Activated CD8-positive, alpha-beta memory T cell treated with anti-CD3 and anti-CD28 coated beads for 4 hours (primary cell): ENCODE data around the gene CAMSAP2.

ENCODE experiments used
- DNase-seq, 2 donors: peaks; one replicate each; pipeline ENCODE4 v3.0.0-alpha.2; 2020; ENCODE audit warnings: low read depth in 2 of 2

The CAMSAP2 gene

DNA sequence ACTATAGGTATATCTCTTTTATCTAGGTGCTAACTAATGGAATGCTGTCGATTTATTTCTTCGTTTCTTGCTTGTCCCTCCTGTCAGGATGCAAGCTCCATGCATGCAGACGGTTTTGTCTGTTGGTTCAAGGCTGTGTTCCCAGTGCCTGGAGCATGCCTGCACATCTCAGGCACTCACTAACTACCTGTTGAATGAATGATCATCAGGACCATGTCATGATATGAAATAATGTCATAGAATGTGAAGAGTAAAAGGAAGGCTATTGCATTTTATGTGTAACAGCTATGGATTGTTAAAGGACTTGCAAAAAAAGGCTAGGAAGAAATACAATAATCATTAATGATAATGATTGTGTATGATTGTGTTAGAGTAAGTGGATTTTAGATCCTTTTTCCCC is 138.3 kb downstream of the CAMSAP2 start:
- no peak for DNase-seq

DNA sequence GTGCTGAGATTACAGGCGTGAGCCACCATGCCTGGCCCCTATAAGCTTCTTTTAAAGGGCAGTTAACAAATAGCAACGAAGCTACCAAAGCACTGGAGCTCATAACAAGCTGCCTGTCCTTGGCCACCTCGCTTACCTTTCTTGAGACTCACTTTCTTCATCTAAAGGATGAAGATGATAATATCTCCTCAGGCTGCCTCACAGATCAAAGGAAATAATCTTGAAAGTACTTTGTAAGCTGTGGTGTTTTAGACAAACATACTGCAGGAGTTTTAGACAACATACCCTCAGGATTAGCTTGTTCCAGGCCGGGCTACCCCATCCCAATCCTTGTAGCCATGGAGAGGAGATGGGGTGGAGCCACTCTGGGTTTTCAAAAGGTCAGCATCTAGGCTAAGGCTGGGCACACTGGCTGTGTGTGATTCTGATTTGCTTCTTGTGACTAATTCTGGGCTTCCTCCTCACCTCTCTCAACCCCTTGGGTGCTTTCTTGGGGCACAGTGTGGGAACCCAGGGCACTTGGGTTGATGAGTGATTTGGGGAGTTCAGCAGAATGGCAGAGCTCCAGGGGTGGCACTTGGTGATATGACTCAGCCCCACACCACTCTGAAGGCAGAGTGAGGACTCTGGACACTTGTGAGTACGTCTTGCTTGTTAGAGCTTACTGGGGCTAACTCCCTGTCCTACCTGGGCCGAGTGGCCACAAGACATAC is 139.3 kb downstream of the CAMSAP2 start:
- peak in 1 of 2 donors; percentile 15 for DNase-seq

DNA sequence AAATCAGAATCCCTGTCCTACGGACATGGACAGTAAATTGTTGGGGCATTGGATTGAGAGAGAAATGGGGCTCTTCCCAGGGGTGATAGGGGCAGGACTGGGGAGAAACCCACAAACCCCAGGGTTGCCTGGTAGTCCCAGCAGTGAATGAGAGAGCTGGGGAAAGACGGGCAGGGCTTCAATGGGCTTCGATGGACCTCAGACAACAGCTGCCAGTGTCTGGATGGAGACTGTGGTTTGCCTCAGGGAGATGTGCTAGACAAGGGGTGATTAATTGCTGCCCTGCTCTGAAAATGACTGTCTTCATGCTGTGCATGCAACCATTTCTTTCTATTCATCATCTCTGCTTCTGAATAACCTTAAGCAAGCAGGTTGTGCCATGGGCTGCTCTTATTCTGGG is 141.5 kb downstream of the CAMSAP2 start:
- DNase-seq: no peak

DNA sequence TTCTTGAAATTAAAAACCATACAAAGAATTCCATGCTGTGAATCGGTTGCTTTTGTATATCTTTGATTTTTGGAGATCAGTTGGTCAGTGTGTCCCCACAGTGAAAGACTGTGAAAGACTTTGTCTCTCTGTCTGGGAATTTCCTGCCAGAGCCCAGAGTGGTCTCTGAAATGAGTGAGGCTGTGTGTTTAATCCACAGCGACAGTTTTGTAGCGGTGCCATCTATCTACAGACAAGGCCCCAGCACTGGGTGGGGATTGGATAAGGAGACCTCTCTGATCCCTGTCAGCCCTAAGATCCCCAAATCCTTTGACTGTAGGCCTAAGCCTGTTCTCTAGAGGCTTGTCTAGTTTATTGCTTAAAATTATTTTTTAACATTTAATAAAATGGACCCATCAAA is 144.4 kb downstream of the CAMSAP2 start:
- DNase-seq: no peak

DNA sequence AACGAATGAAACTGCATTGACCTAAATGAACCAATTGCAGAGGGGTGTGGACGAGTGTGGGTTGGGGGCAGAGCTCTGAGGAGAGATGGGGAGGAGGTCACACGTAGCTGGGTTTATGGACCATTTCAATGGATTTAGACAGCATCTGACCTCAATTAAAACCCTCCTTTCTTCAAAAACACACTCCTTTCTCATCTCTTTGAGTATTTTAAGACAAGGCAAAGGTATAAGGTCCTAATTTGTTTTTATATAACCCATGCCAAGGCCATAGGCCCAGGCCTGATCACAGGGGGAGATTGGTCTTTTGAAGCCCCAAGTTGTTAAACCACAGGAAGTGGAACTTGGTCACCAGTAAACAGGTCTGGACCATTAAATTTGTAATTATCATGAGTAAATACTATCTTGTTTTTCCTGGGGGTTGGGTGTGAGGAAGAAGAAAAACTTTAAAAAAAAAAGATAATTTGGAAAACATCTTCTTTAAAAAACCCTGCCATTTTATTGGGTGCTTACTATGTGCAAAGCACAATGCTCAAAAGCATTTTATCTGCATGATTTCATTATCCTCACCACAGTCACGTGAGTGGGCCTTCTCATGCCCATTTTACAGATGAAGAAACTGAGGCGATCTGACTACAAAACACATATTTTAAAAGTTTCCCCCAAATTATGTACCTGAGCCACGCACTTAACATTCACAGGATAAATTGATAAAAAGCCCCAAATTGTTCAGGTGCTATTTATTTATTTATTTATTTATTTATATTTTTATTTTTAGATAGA is 147.1 kb downstream of the CAMSAP2 start:
- DNase-seq: no peak

DNA sequence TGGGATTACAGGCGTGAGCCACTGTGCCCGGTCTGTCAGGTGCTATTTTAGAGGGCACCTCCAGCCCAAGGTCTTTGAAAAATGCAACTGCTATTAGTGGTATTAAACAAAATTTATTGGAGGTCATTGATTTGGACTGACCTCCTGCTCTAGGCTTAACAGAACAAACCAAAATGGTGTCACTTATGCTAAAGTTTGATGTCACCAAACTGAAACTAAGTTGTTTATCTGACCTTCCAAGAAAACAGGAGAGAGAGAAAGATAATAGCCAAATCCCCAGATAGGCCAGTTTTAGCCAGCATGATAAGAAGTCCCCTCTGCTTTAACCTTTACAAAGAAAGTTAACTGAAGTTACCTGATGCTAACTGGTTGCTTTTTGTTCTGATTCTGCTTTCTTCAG is 147.9 kb downstream of the CAMSAP2 start:
- DNase-seq: no peak

DNA sequence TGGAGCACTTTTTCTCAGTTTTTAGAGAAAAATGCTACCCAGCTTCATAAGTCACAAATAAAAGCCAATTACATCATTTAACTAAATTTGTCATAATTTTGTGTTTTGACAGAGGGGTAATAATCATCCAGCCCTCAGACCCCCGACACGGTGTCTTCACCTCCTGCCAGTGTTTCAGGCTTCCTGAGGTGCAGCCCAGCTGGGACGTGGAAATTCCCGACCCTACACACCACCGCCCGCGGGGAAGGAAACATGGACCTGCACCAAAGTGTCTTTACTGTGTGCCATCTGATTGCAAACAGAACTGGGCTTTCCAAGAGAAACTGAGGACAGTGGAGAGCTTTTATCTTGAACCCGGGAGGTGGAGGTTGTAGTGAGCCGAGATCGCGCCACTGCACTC is 148.3 kb downstream of the CAMSAP2 start:
- DNase-seq: no peak

DNA sequence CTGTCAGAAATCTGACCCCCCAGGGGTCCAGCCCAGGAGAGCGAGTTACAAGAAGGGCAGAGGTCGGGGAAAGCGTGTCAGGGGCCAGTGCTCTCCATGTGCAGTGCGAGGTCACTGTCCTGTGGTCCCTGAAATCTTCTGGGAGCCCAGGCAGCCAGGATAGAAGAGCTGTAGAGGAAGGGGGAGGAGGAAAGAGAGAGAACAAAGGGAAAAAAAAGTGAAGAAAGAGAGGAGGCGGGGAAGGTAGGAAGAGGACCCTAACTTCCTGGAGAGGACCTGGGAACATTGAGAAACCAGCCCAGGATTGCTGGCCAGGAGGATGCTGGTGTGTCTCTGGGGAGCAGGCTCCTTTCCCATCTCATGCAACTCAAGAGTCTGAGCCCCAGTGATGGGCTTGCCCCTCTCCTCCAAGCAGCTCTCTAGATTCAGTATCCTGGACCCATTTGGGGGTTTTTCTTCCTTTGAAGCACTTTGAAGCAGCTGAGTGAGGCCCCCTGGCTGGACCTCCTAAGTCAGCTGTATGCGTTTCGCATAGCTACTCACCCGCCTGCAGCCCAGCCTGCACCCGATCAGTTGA is 149.2 kb downstream of the CAMSAP2 start:
- no peak for DNase-seq

DNA sequence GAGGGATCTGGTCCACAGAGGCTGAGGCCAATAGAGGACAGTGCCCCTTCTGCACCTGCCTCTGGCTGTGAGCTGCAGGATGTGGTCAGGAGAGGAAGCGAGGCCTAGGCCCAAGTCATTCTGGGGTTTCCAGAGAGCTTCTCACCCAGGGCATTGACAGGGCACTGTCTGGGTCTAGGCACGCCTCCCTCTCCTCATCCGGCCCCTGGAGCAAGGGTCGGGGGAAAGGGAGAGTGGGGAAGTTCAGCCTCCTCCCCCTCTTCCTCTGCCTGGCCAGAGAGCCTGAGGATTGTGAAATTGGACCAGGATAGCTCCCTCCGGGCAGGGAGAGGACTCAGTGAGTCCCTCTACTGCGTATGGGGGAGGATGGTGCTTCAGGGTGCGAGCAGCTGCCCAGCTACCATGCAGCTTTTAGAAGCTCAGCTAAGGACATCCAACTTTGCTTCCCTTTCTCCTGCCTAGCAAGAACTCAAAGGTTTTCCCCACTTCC is 149.7 kb downstream of the CAMSAP2 start:
- DNase-seq: peak; percentile 32 to 38

DNA sequence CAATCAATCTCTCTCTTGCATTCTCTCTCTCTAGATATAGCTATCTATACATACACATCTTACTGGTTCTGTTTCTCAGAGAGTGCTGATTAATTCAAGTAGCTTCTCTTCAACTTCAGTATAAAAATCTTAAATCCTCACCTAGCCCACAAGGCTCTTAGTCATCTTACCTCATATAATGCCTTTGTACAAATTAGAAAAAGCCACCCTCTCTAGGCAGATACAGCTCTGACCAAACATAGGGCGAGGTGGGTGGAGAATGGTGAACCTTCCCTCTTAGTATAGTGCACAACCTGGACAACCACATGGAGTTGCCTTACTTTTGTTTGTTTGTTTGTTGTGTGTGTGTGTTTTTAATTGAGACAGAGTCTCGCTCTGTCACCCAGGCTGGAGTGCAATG is 150.9 kb downstream of the CAMSAP2 start:
- no peak for DNase-seq

DNA sequence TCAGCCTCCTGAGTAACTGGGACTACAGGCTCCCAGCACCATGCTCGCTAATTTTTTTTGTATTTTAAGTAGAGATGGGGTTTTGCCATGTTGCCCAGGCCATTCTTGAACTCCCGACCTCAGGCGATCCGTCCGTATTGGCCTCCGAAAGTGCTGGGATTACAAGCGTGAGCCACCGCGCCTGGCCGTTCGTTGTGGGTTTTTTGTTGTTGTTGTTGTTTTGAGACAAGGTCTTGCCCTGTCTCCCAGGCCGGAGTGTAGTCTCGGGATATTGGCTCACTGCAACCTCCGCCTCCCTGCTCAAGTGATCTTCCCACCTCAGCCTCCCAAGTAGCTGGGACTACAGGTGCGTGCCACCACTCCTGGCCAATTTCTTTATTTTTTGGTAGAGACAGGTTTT is 151.3 kb downstream of the CAMSAP2 start:
- DNase-seq: no peak

DNA sequence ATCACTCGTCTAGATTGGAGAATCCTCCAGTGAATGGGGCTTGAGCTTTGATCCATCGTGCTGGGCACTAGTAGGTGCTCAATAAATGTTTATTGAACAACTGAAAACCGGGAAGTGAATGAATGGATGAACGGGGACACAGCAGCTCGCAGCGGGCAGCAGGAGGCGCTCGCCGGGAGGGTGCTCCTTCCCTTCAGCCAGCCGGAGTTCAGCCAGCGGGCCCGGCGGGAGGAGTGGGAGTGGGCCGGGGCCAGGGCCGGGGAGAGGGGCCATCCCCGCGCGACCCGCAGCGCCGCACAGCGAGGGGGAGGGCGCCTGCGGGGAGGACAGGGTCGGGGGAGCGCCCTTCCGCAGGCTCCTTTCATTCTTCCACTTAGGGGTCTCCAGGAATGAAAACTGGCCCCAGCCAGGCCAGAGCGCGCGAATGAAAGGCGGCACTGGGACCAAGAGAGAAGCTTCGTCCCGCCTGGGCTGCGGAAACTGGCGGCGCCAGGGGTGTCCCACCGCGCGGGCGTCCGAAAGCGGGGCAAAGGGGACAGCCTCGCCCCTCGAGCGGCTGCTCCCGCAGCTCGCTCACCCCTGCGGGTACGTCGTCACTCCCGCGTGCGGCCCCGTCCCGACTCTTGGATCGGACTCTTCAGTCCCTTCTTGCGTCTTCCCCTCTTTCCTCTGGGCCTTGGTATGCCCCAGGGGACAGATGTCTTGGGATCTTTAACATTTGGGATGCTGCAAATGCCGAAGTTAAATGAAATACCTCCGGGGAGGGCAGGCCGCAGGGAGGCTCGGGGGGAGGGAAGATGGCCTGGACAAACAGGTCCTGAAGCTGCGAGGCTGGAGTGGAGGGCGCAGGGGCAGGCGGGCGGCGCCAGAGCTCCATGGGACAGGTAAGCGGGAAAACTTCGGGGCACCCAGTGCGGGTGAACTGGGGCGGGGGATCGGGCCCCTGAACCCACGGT is 152.4 kb downstream of the CAMSAP2 start:
- no peak for DNase-seq

DNA sequence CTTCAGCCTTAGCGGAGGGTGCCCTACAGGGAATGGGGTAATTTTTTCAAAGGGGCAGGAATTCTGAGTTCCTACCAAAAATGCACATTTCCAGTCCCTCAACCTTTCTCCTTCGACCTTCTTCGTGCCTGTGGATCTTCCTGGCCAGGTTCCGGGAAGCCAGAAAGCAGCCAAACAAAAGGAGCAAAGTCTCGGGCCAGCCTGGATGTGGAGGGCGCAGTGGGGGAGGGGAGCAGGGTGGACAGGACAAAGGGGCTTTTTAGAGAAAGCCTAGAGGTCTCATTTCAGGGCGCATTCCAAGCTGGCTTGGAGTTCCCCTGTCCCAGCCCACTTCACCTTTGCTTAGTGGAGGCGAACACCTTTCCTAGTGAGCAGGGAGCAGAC is 153.1 kb downstream of the CAMSAP2 start:
- no peak for DNase-seq

DNA sequence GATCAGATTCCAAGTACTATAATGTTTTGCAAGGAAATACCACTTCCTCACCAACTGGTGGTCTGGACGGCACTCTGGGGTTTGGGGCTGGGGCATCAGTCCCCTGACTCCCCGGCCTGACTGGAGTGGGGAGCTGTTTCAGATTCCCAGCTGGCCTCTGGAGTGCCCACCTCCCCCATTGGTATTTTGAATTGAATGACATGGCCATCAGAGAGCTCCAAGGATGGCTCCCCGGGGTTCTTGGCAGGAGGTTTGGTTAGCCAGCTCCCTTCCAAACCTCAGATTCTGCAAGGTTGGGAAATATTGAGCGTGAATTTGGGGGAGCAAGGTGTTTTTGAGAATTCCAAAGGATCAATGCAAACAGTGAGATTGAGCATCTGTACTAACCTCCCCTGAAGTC is 153.9 kb downstream of the CAMSAP2 start:
- no peak for DNase-seq

DNA sequence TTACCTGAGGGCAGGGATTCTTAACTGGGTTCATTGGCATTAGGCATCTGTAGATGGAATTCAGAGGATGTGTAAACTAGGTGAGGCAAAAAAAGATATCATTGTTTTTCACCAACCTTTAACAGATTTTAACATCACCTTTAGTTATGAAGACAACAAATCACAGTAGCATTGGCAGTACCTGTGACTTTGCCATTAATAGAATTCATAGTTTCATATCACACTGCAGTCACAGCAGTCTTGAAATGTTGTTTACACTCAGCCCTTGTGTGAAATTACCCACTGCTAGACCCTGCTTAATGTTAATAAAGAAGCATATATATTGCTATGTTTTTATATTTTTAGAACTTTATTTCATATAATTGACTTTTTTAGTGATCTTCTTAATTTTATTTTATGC is 154.3 kb downstream of the CAMSAP2 start:
- DNase-seq: no peak

DNA sequence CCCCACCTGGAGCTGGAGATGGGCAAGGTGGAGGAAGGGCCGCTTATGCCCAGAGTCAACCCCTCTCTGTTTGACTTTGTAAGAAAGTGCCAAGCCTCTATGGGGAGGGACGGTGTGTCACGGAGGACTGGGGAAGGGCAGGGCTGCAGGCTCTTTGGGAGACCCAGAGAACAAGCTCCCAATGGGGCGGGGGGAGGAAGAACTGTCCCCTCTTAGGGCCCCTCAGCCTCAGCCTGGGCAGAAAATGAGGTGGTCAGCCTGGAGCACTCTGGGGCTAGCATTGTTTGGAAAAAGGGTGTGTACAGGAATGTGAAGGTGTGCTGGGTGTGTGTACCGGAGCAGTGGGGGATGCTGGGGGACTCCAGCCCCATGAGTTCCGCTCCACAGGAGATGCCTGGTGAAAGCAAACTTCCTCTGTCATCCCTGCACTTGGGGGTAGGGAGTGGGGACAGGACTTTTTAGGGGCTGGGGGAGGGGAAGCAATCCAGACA is 154.8 kb downstream of the CAMSAP2 start:
- DNase-seq: no peak

DNA sequence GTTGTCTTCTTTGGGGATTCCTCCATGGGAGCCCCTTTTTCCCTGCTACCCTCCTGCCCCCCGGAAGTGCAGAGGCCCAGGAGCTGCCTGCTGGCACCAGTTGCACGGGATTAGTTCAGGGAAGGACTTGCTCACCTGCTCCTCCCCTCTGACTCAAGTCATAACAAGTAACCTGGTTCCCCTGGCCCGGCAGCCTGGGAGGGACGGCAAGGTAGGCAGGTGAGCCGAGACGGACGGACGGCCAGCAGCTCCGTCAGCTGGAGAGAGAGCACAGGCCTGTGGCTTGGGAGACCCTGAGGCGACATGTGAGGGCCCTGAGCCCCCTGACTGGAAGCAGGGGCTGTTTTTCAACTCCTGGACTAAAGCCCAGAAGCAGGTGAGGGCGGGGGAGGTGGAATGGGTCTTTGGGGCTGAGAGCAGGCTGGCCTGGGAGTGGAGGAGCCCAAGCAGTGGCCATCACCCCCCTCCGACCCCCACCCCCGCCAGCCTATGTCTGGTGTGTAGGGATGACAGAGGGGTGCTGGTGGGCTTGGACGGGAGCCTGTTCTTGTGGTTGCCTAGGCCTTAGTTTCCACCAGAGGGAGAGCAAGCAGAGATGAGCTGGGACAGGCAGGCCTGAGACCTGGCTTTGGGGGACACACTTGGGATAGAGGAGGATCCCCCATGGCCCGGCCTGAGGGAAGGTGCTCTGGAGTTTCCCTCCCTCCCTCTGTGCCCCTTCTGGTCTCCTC is 156.2 kb downstream of the CAMSAP2 start, which contains the start of gene INAVA:
TSS of gene INAVA (plus strand) at position 189 of the 731 bp plus-strand sequence. CDS start 3,501 bp downstream, outside the sequence.
- no peak for DNase-seq

DNA sequence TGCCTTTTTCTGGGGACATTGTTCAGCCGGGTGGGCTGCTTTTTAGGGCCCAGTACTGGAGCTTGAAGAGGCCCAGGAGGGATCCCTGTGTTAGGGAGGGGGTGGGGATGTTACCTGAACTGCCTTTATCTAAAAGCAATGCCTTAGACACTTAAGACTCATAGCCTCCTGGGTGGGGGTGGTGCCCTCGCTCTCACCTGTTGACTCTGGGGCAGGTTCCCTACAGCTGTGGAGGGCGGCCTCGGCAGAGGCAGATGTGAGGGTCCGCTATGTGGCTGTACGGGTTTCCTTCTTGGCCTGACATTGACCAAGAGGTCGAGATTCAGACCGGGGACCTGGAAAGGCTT is 156.7 kb downstream of the CAMSAP2 start:
- no peak for DNase-seq

DNA sequence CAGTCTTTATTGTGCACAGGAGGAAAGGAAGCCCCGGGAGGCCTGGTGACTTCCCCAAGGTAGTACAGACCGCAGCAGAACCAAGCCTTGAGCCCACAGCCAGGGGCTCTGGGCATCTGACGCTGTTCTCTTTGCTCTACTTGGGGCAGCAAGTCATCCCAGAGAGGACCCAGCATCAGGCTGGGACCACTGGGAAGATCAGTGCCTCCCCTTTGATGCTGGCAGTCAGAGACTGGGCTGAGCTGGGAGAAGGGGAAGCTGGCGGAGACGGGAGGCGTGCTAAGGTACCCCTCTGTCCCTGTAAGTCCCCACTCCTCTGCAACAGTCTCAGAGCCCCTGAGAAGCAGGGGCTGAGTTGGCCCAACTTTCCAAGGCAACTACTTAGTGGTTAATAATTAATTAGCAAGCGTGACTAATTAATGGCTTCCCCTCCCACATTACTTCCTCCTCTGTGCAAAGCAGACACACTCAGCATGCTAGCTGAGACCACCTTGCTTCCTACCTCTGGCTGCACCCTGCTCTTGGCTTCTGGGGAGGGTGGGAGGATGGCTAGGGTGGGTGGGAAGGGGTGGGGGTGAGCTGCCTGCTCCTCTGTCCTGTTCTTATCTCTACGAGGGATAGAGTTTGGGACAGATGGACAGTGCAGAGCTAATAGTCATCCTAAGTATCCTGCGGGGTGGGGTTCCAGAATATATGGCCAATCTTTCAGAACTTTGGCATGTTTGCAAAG is 157.3 kb downstream of the CAMSAP2 start:
- DNase-seq: no peak

DNA sequence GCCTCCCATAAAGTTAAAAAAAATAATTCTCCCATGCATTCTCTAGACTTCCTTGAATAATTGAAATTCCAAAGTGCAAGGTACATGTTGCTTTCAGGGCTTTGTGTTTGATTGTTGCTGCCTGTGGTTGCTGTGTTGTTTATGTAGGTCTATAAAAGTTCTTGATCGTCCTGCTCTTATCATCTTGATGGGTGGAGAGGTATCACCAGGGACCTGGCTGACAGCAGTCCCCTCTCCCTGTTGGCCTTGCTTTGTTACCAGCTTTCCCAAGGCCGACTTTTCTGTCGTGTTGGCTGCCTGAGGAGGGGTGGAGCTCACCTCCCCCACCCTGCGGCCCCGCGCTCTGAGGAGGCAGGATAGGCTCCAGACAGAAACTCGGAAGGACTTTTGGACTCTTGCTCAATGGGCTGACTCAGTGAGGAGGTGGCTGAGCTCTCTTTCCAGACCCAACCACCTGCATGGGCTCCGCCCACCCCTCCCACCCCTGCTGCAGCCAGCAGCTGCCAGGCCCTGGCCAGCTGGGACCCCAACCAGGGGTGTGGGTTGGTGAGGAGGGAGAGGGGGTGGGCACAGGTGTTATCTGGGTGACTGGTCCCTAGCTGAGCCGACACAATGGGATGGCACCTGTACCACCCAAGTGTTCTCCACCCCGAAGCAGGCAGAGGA is 158.0 kb downstream of the CAMSAP2 start:
- no peak for DNase-seq
